A549 (cell line): ENCODE data around the gene PPP1CC. TPM values are rescaled to one million over a fixed set of nuclear protein-coding genes. Genes with fewer than 3 reads are reported as not detected.

ENCODE experiments used
- ATAC-seq, 2 experiments: fragments of 200-7000 bp in 1 of 2; fragments of >200 bp in 1 of 2; cut with Nextera tagmentation in 1 of 2; cut with Tn5 transposase in 1 of 2; 3 replicates each; pipeline versions ENCODE4 v1.8.0 to v1.9.1; 2018 to 2020; ENCODE audit warnings: mild to moderate bottlenecking in 1 of 2, moderate library complexity in 1 of 2
- CTCF ChIA-PET: fragments of 300-600 bp; sonication (Branson Sonifier 250); formaldehyde crosslinking; extraction: SDS; loops from one replicate; lab custom pipeline; 2021; ENCODE audit warnings: antibody characterized with exemption, inconsistent platforms; lab: Yijun Ruan, JAX
- POLR2A ChIA-PET: fragments of 350-600 bp; formaldehyde crosslinking; extraction: SDS; loops from one replicate; lab custom pipeline; 2021; ENCODE audit warnings: antibody characterized with exemption, inconsistent platforms; lab: Yijun Ruan, JAX
- DNase-seq, 2 experiments: peaks; one replicate each; pipeline versions ENCODE4 v3.0.0 to v3.0.0-alpha.2; 2011 to 2016; ENCODE audit warnings: low read depth in 1 of 2, low spot score in 1 of 2
- FAIRE-seq: peaks from 2 replicates; lab custom pipeline; 2011; peaks lifted over from hg19 to GRCh38; lab: Jason Lieb, UNC
- H3K27ac ChIP-seq, 2 experiments: fragments of >200 bp; sonication (Bioruptor Twin); formaldehyde crosslinking; 3 replicates each; pipeline ENCODE4 v1.5.1; 2016 to 2017
- H3K4me1 ChIP-seq: fragments of >200 bp; sonication (Bioruptor Twin); formaldehyde crosslinking; 3 replicates; pipeline ENCODE4 v1.6.1; 2016
- H3K4me2 ChIP-seq: fragments of >200 bp; sonication (Bioruptor Twin); formaldehyde crosslinking; 3 replicates; pipeline ENCODE4 v1.6.1; 2016
- H3K4me3 ChIP-seq: fragments of >200 bp; sonication (Bioruptor Twin); formaldehyde crosslinking; 3 replicates; pipeline ENCODE4 v1.5.1; 2016
- H3K9me3 ChIP-seq: fragments of >200 bp; sonication (Bioruptor Twin); formaldehyde crosslinking; 3 replicates; pipeline ENCODE4 v1.6.1; 2016
- BCL3 ChIP-seq: fragments of >200 bp; sonication (Bioruptor Twin); formaldehyde crosslinking; IDR thresholded peaks from 3 replicates; pipeline ENCODE4 v1.6.1; 2016
- BHLHE40 ChIP-seq: IDR thresholded peaks from 2 replicates; pipeline ENCODE4 v1.6.1; 2012; ENCODE audit warnings: low read depth, low read length, inconsistent platforms
- CBX8 ChIP-seq: fragments of 200-600 bp; sonication (generic); IDR thresholded peaks from 2 replicates; pipeline ENCODE4 v1.6.1; 2016
- CHD4 ChIP-seq: fragments of 200-600 bp; sonication (generic); IDR thresholded peaks from 2 replicates; pipeline ENCODE4 v1.6.1; 2016; ENCODE audit warnings: antibody characterized with exemption, mild to moderate bottlenecking, borderline replicate concordance
- CTCF ChIP-seq: fragments of >200 bp; sonication (Bioruptor Twin); formaldehyde crosslinking; IDR thresholded peaks from 3 replicates; pipeline ENCODE4 v1.5.1; 2016
- ELK1 ChIP-seq: fragments of 150-350 bp; IDR thresholded peaks from 2 replicates; pipeline ENCODE4 v1.6.1; 2014; ENCODE audit warnings: low read depth, mild to moderate bottlenecking, low read length
- ESRRA ChIP-seq: fragments of 150-350 bp; IDR thresholded peaks from 2 replicates; pipeline ENCODE4 v1.6.1; 2014; ENCODE audit warnings: mild to moderate bottlenecking, low read length, borderline replicate concordance
- FOSB ChIP-seq: fragments of 250-450 bp; sonication (Bioruptor Pico); IDR thresholded peaks from 2 replicates; pipeline ENCODE4 v1.5.0; 2020; ENCODE audit warnings: mild to moderate bottlenecking, moderate library complexity
- GATA3 ChIP-seq: IDR thresholded peaks from 2 replicates; pipeline ENCODE4 v1.6.1; 2012; ENCODE audit warnings: borderline replicate concordance
- HDAC2 ChIP-seq: fragments of 200-600 bp; sonication (generic); IDR thresholded peaks from 2 replicates; pipeline ENCODE4 v1.6.1; 2016
- HOXA7 ChIP-seq: fragments of 250-450 bp; sonication (Bioruptor Pico); IDR thresholded peaks from 2 replicates; pipeline ENCODE4 v1.5.0; 2020; ENCODE audit warnings: mild to moderate bottlenecking, moderate library complexity
- HOXB13 ChIP-seq: fragments of 250-450 bp; sonication (Bioruptor Pico); IDR thresholded peaks from 2 replicates; pipeline ENCODE4 v1.5.0; 2020; ENCODE audit warnings: low read depth, mild to moderate bottlenecking, moderate library complexity
- JUNB ChIP-seq: fragments of >200 bp; sonication (Bioruptor Twin); formaldehyde crosslinking; IDR thresholded peaks from 2 replicates; pipeline ENCODE4 v1.6.1; 2016
- KDM1A ChIP-seq: fragments of 200-600 bp; sonication (generic); IDR thresholded peaks from 2 replicates; pipeline ENCODE4 v1.6.1; 2016; ENCODE audit warnings: low read depth, mild to moderate bottlenecking
- KDM5A ChIP-seq: fragments of 200-600 bp; sonication (generic); IDR thresholded peaks from 2 replicates; pipeline ENCODE4 v1.6.1; 2016; ENCODE audit warnings: antibody characterized with exemption, mild to moderate bottlenecking
- MAZ ChIP-seq: fragments of 150-350 bp; IDR thresholded peaks from 2 replicates; pipeline ENCODE4 v1.6.1; 2014; ENCODE audit warnings: antibody characterized with exemption, low read depth, low read length, borderline replicate concordance
- MYC ChIP-seq: IDR thresholded peaks from 2 replicates; pipeline ENCODE4 v1.6.1; 2012; ENCODE audit warnings: mild to moderate bottlenecking, inconsistent platforms, low read length, improper control_type of control experiment, borderline replicate concordance
- NFE2L2 ChIP-seq: fragments of 150-350 bp; conservative IDR thresholded peaks from 2 replicates; pipeline ENCODE4 v1.6.1; 2014; ENCODE audit warnings: low read length
- NPAS2 ChIP-seq: fragments of 250-450 bp; sonication (Bioruptor Pico); IDR thresholded peaks from 2 replicates; pipeline ENCODE4 v1.8.0; 2022; ENCODE audit warnings: mild to moderate bottlenecking, moderate library complexity, borderline replicate concordance
- NR3C1 ChIP-seq: fragments of >200 bp; sonication (Bioruptor Twin); formaldehyde crosslinking; IDR thresholded peaks from 3 replicates; pipeline ENCODE4 v1.6.1; 2017
- PBX3 ChIP-seq: IDR thresholded peaks from 2 replicates; pipeline ENCODE4 v1.6.1; 2012
- PHF8 ChIP-seq: fragments of 200-600 bp; sonication (generic); IDR thresholded peaks from 2 replicates; pipeline ENCODE4 v1.6.1; 2016; ENCODE audit warnings: low read depth, mild to moderate bottlenecking, antibody characterized with exemption, moderate library complexity, borderline replicate concordance
- RCOR1 ChIP-seq: fragments of 150-350 bp; IDR thresholded peaks from 2 replicates; pipeline ENCODE4 v1.6.1; 2014; ENCODE audit warnings: antibody characterized with exemption, low read length, low read depth
- REST ChIP-seq: fragments of 200-600 bp; sonication (generic); IDR thresholded peaks from 2 replicates; pipeline ENCODE4 v1.6.1; 2016; ENCODE audit warnings: antibody characterized with exemption, mild to moderate bottlenecking, moderate library complexity
- RFX5 ChIP-seq: fragments of 450-650 bp; IDR thresholded peaks from 2 replicates; pipeline ENCODE4 v1.7.1; 2014; ENCODE audit warnings: antibody characterized with exemption, mild to moderate bottlenecking, moderate library complexity
- WGBS: methylation state at CpG from one replicate; pipeline ENCODE4 v1.1.6; 2017; ENCODE audit errors: missing lambda C conversion rate; 5-methylcytosine and 5-hydroxymethylcytosine counted together
- polyA plus RNA-seq, 4 experiments: library from polyadenylated mRNA; depleted of rRNA in 3 of 4; stranded (reverse); fragments of >200 nt; fragmentation: RNase III in 1 of 4; extraction: RNeasy Plus Mini Kit Qiagen cat#74134 plus additional on column Dnase treatment in 1 of 4; gene quantifications; 2 replicates in 3 of 4; 3 replicates in 1 of 4; pipeline ENCODE4 v1.2.3, GENCODE V29; 2011 to 2017

The PPP1CC gene
- polyA plus RNA-seq, 2 of the 4 experiments (the other 2 are of a cell fraction): 131 to 258 TPM

GRCh38 chr12:110733089-110733715, 9.5 kb downstream of the PPP1CC start:
- ATAC-seq: no peak
- Histone ChIP-seq H3K4me2 (peak overlapping the region; percentile 48), H3K4me1 (peaks cover 26% of the 10 kb centered on the region), H3K27ac (no peak overlapping the region)
- no peak for FAIRE-seq
- no peak for TF ChIP-seq RCOR1
- TF ChIP-seq GATA3: no peak
- no peak for TF ChIP-seq NPAS2
- no peak for TF ChIP-seq RFX5
- no peak for TF ChIP-seq MYC
- TF ChIP-seq CHD4: no peak
- TF ChIP-seq HOXB13 (CRISPR knock-in tag): no peak
- no peak for TF ChIP-seq PHF8
- TF ChIP-seq NFE2L2: no peak
- TF ChIP-seq FOSB: no peak
- TF ChIP-seq REST: no peak
- TF ChIP-seq JUNB: no peak
- TF ChIP-seq BCL3: no peak
- no peak for TF ChIP-seq KDM5A
- no peak for TF ChIP-seq MAZ
- TF ChIP-seq NR3C1: no peak
- TF ChIP-seq KDM1A: no peak
- TF ChIP-seq HDAC2: no peak
- TF ChIP-seq ESRRA: no peak
- TF ChIP-seq, all 56 proteins: peak for 0
- CTCF ChIA-PET: interaction anchor here (0.8 to 1.1 kb wide), 2 partner anchors 30 to 128 kb away, joined by 3 read pairs; no protein-coding TSS in a partner anchor
- DNase-seq: no peak
- Histone ChIP-seq H3K9me3 (no peaks in the 10 kb centered on the region), H3K4me3 (no peak overlapping the region)
- 57% methylated on average over 5 of the region's 5 CpGs for WGBS
- POLR2A ChIA-PET: no interaction called here

- Histone ChIP-seq H3K4me3 (no peak overlapping the region), H3K27ac (no peak overlapping the region), H3K4me2 (no peak overlapping the region), H3K9me3 (no peaks in the 10 kb centered on the region), H3K4me1 (peaks cover 23% of the 10 kb centered on the region)
- DNase-seq (no peak), ATAC-seq (no peak), FAIRE-seq (no peak)
- POLR2A ChIA-PET: no interaction called here
- CTCF ChIA-PET: interaction anchor here (0.8 kb wide), 1 partner anchor 129 kb away, joined by 3 read pairs; no protein-coding TSS in a partner anchor
- 83% methylated on average over 3 of the region's 3 CpGs for WGBS
- TF ChIP-seq BHLHE40 (no peak), PBX3 (no peak), HOXA7 (CRISPR knock-in tag) (no peak), CBX8 (no peak), MYC (no peak), ELK1 (no peak), HOXB13 (CRISPR knock-in tag) (no peak), CTCF (no peak), JUNB (no peak), NR3C1 (no peak)
Measured at GRCh38 chr12:110732572-110732971, 10.1 kb downstream of the PPP1CC start.
